K562 (cell line): ENCODE measurements around the gene CCR7. TPM values are rescaled to one million over a fixed set of nuclear protein-coding genes. Genes with fewer than 3 reads are reported as not detected.

Experiments used
- CAMTA2 ChIP-seq: fragments of 250-450 bp; sonication (Bioruptor Pico); conservative IDR thresholded peaks from 2 replicates; pipeline ENCODE4 v1.5.1; 2022
- EP400 ChIP-seq: fragments of 450-650 bp; IDR thresholded peaks from 2 replicates; pipeline ENCODE4 v1.6.1; 2017; ENCODE audit warnings: antibody characterized with exemption, mild to moderate bottlenecking, moderate library complexity
- FOSL1 ChIP-seq: fragments of 200-800 bp; sonication (Bioruptor generic); conservative IDR thresholded peaks from 2 replicates; pipeline ENCODE4 v1.6.1; 2016; ENCODE audit warnings: missing genetic modification characterization, missing compliant biosample characterization
- KAT8 ChIP-seq: fragments of 450-650 bp; IDR thresholded peaks from 2 replicates; pipeline ENCODE4 v1.6.1; 2016; ENCODE audit warnings: low read depth, mild to moderate bottlenecking
- MCM5 ChIP-seq: fragments of 450-650 bp; IDR thresholded peaks from 2 replicates; pipeline ENCODE4 v1.6.1; 2016; ENCODE audit warnings: low read depth
- MEF2A ChIP-seq: IDR thresholded peaks from 2 replicates; pipeline ENCODE4 v1.6.1; 2011; ENCODE audit warnings: low read depth, mild to moderate bottlenecking, low read length, moderate library complexity; ENCODE audit not compliant: control insufficient read depth
- PATZ1 ChIP-seq: fragments of 250-450 bp; sonication (Bioruptor Pico); IDR thresholded peaks from 2 replicates; pipeline ENCODE4 v1.5.0; 2020; ENCODE audit warnings: mild to moderate bottlenecking, borderline replicate concordance
- SLC30A9 ChIP-seq: fragments of 250-450 bp; sonication (Bioruptor Pico); IDR thresholded peaks from 2 replicates; pipeline ENCODE4 v1.8.0; 2022; ENCODE audit warnings: mild to moderate bottlenecking, moderate library complexity
- SRSF1 ChIP-seq: fragments of 200-400 bp; formaldehyde crosslinking; IDR thresholded peaks from 2 replicates; pipeline ENCODE4 v1.6.1; 2017; ENCODE audit warnings: mild to moderate bottlenecking, low read depth, low read length, moderate library complexity
- TBP ChIP-seq: optimal IDR thresholded peaks from 2 replicates; pipeline ENCODE3; 2011; ENCODE audit warnings: low read depth, low read length, improper control_type of control experiment
- TCF15 ChIP-seq: fragments of 250-450 bp; sonication (Bioruptor Pico); IDR thresholded peaks from 2 replicates; pipeline ENCODE4 v1.8.0; 2022; ENCODE audit warnings: moderate library complexity, mild to moderate bottlenecking, inconsistent platforms
- TFAM ChIP-seq: fragments of 250-450 bp; sonication (Bioruptor Pico); conservative IDR thresholded peaks from 2 replicates; pipeline ENCODE4 v1.5.0; 2021; ENCODE audit warnings: mild to moderate bottlenecking, moderate library complexity
- U2AF1 ChIP-seq: fragments of 200-400 bp; formaldehyde crosslinking; optimal IDR thresholded peaks from 2 replicates; pipeline ENCODE3; 2017; ENCODE audit warnings: mild to moderate bottlenecking, low read depth, low read length, moderate library complexity
- ZBTB17 ChIP-seq: fragments of 450-650 bp; formaldehyde crosslinking; IDR thresholded peaks from 2 replicates; pipeline ENCODE4 v1.4.0; 2020; ENCODE audit warnings: mild to moderate bottlenecking
- ZFPM2 ChIP-seq: fragments of 250-450 bp; sonication (Bioruptor Pico); IDR thresholded peaks from 2 replicates; pipeline ENCODE4 v1.5.1; 2022; ENCODE audit warnings: mild to moderate bottlenecking
- ZNF174 ChIP-seq: fragments of 250-450 bp; sonication (Bioruptor Pico); IDR thresholded peaks from 2 replicates; pipeline ENCODE4 v1.4.0; 2020; ENCODE audit warnings: mild to moderate bottlenecking
- ZNF583 ChIP-seq: fragments of 250-450 bp; sonication (Bioruptor Pico); IDR thresholded peaks from 2 replicates; pipeline ENCODE4 v1.4.0; 2020
- polyA plus RNA-seq, 8 experiments: library from polyadenylated mRNA; depleted of rRNA in 4 of 8; stranded (reverse) in 5 of 8; unstranded in 3 of 8; fragments of >200 nt; fragmentation: Nextera tagmentation in 2 of 8; fragmentation: Illumina TruSeq in 1 of 8; extraction: Ambion mirVana in 2 of 8; extraction: Trizol in 1 of 8; gene quantifications; 2 replicates each; pipeline versions ENCODE4 v1.2.1 to v1.2.3, GENCODE V29; 2011 to 2014; ENCODE audit warnings: inconsistent platforms in 1 of 8, missing spikeins in 1 of 8
- total RNA-seq, 7 experiments: library from RNA; depleted of rRNA in 6 of 7; stranded (reverse); fragments of >200 nt in 6 of 7; fragmentation: Illumina TruSeq in 2 of 7; extraction: Trizol in 2 of 7; gene quantifications; 2 replicates each; pipeline versions ENCODE4 v1.2.1 to v1.2.3, GENCODE V29; 2011 to 2021; ENCODE audit warnings: low replicate concordance in 1 of 7
- TF ChIP-seq, protein P1 (sequence below): fragments of 450-650 bp; IDR thresholded peaks from 2 replicates; pipeline ENCODE4 v1.7.0; 2016; ENCODE audit warnings: borderline replicate concordance
- TF ChIP-seq, protein P2 (sequence below): sonication (generic); formaldehyde crosslinking; IDR thresholded peaks from 2 replicates; pipeline ENCODE4 v1.8.1; 2022; ENCODE audit warnings: missing genetic modification reagents
- TF ChIP-seq, protein P3 (sequence below): IDR thresholded peaks from 3 replicates; pipeline ENCODE4 v1.6.1; 2011; ENCODE audit warnings: borderline replicate concordance, mild to moderate bottlenecking; ENCODE audit not compliant: insufficient read length, insufficient read depth

Gene CCR7
- total and polyA plus RNA-seq, 9 of the 15 experiments (the other 6 are each of a cell fraction or from before 2014, with no cell fraction given) = 0.14 to 1.4 (median 0.56) TPM

DNA sequence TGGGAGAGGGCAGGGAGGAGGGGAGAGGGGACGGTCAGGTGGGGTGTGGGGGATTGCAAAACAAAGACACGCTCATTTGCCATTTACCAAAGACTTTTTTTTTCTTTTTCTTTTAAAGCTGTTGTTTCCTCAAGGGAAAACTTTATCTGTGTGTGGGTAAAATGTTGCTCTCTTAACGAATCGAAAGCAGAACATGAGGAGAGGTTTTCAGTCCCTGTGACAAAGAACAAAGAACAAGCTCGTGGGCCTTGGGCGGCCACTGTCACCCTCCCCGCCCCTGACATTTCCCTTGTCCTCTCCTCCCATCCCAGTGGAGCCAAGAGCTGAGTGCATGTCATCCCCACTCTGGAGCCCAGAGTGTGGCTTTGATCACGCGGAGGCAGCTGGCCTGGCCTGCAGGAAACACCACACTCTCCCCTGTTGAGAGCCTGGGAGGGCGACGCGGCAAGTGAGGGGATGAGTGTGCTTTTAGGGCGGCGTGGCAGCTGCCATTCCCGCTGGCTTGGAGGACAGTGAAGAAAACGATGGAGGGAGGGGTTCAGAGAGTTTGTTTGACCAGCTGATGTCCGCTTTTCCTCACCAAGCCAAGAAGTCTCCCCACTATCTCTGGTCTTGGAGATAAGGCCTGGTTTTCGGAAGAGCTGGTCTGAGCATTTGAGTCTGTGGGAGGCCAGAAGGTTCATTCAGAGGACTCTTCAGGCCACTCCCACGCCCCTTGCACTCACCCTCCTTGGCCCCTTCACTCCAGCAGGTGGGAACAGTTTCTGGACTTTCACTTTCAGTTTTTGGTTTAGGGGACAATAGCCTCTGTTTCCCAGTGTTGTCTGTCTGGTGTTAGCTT, 11.4 kb downstream of the CCR7 start (continued):
- TF ChIP-seq, protein P1, sequence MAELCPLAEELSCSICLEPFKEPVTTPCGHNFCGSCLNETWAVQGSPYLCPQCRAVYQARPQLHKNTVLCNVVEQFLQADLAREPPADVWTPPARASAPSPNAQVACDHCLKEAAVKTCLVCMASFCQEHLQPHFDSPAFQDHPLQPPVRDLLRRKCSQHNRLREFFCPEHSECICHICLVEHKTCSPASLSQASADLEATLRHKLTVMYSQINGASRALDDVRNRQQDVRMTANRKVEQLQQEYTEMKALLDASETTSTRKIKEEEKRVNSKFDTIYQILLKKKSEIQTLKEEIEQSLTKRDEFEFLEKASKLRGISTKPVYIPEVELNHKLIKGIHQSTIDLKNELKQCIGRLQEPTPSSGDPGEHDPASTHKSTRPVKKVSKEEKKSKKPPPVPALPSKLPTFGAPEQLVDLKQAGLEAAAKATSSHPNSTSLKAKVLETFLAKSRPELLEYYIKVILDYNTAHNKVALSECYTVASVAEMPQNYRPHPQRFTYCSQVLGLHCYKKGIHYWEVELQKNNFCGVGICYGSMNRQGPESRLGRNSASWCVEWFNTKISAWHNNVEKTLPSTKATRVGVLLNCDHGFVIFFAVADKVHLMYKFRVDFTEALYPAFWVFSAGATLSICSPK = no peak
- TF ChIP-seq ZNF583 (CRISPR knock-in tag) (no peak), ZBTB17 (CRISPR knock-in tag) (no peak), CAMTA2 (CRISPR knock-in tag) (no peak), TFAM (CRISPR knock-in tag) (no peak), FOSL1 (tag) (peak; percentile 56; the same call in 1 of the 2 replicates), EP400 (peak; percentile 60), PATZ1 (CRISPR knock-in tag) (no peak), ZFPM2 (CRISPR knock-in tag) (no peak), ZNF174 (no peak), MCM5 (no peak), SLC30A9 (CRISPR knock-in tag) (no peak), MEF2A (no peak), U2AF1 (no peak), SRSF1 (no peak), TCF15 (no peak), TBP (no peak), KAT8 (no peak)
- TF ChIP-seq, protein P2, sequence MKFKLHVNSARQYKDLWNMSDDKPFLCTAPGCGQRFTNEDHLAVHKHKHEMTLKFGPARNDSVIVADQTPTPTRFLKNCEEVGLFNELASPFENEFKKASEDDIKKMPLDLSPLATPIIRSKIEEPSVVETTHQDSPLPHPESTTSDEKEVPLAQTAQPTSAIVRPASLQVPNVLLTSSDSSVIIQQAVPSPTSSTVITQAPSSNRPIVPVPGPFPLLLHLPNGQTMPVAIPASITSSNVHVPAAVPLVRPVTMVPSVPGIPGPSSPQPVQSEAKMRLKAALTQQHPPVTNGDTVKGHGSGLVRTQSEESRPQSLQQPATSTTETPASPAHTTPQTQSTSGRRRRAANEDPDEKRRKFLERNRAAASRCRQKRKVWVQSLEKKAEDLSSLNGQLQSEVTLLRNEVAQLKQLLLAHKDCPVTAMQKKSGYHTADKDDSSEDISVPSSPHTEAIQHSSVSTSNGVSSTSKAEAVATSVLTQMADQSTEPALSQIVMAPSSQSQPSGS (CRISPR knock-in tag) = no peak
- TF ChIP-seq, protein P3, sequence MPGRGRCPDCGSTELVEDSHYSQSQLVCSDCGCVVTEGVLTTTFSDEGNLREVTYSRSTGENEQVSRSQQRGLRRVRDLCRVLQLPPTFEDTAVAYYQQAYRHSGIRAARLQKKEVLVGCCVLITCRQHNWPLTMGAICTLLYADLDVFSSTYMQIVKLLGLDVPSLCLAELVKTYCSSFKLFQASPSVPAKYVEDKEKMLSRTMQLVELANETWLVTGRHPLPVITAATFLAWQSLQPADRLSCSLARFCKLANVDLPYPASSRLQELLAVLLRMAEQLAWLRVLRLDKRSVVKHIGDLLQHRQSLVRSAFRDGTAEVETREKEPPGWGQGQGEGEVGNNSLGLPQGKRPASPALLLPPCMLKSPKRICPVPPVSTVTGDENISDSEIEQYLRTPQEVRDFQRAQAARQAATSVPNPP = no peak
